ENCODE data around the gene ADSL.
"Not testable (repeated sequence)": the region's sequence is repeated elsewhere in the genome, so short reads cannot be mapped to it uniquely, and the experiment has no call there.

The ADSL gene

DNA sequence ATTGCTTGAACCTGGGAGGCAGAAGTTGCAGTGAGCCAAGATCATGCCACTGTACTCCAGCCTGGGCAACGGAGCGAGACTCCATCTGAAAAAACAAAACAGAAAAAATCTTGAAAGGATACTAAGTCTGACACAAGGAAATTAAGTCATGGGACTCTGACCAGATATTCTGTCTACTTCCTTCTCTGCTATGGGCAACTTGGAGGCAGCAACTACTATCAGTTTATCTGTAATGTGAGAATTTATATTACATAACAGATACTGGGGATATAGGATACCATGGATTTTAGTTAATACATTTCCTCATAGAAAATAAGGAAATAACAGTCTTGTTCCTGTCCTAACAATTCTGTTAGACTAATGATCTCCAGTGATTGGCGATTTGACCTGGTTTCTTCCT, 22.5 kb downstream of the ADSL start:
- DNase-seq (ENCODE audit: low read depth, low spot score): no peak

DNA sequence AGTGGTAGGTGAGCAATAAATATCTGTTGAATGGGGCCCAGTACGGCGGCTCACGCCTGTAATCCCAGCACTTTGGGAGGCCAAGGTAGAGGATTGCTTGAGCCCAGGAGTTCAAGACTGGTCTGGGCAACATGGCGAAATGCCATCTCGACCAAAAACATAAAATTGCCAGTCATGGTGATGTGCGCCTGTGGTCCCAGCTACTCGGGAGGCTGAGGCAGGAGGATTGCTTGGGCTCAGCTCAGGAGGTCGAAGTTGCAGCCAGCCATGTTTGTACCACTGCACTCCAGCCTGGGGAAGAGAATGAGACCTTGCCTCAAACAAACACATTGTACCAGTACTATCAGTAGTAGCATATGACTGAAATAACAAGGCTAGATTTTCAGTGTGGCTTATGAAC, 28.3 kb downstream of the ADSL start:
- DNase-seq (ENCODE audit: low read depth, low spot score): no peak

DNA sequence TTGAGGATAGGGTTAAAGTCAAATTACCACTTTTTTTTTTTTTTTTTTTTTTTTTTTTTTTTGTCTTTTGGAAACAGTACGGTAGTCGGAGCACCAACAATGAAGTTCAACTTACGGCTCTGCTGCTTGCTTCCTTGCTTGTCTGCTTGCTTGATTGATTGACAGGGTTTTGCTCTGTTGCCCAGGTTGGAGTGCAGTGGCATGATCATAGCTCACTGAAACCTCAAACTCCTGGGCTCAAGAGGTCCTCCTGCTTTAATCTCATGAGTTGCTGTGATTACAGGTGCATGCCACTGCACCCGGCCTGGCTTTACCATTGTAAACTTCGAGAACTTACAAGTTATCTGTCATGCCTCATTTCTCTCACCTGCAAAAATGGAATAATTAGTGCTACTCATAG, 29.8 kb downstream of the ADSL start:
- DNase-seq (ENCODE audit: low read depth, low spot score): no peak

DNA sequence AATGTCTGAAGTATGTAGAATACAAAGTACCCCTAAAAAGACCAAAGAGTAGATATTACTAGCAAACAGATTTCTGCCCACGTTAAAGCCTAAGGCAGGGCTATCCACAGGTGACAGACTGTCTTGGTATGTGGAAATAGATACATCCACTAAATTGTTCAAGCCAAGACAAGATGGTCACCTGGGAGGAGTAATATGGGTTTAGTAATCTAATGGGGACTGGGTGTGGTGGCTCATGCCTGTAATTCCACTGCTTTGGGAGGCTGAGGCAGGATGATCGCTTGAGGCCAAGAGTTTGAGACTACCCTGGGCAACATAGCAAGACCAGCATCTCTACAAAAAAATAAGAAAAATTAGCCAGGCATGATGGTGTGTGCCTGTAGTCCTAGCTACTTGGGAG, 31.6 kb downstream of the ADSL start:
- DNase-seq (ENCODE audit: low read depth, low spot score): no peak

DNA sequence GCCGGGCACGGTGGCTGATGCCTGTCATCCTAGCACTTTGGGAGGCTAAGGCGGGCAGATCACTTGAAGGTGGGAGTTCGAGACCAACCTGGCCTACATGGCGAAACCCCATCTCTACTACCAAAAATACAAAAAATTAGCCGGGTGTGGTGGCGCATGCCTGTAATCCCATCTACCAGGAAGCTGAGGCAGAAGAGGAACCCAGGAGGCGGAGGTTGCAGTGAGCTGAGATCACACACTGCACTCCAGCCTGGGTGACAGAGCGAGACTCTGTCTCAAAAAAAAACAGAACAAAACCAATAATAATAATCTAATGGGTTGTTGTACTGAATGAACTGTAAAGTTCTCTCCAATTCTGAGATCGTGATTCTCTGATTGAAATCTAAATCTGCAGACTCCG, 32.1 kb downstream of the ADSL start:
- not testable (repeated sequence) for DNase-seq (ENCODE audit: low read depth, low spot score)

DNA sequence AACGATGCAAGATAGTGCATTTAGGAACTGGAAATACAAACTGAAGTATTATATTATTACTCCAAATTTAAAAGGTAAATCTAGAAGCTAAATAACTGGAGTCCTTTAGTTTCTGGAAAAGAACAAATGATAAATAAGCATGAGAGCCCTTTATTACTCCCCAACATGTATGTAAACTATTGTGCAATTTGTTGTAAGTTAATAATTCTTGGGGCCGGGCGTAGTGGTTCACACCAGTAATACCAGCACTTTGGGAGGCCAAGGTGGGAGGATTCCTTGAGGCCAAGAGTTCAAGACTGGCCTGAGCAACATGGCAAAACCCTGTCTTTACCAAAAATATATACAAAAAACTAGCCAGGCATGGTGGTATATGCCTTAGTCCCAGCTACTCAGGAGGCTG, 35.2 kb downstream of the ADSL start:
- DNase-seq (ENCODE audit: low read depth, low spot score): no peak

DNA sequence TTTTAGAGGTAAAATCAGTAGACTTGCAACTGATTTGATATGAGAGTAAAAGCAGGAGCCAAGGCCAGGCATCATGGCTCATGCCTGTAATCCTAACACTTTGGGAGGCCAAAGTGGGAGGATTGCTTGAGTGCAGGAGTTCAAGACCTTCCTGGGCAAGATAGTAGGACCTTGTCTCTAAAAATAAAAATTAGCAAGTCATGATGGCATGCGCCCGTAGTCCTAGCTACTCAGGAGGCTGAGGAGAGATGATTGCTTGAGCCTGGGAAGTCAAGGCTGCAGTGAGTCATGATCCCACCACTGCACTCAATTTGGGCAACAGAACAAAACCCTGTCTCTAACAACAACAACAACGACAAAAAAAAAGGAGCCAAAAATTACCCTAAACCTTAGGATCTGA, 37.6 kb downstream of the ADSL start:
- DNase-seq (ENCODE audit: low read depth, low spot score): no peak

DNA sequence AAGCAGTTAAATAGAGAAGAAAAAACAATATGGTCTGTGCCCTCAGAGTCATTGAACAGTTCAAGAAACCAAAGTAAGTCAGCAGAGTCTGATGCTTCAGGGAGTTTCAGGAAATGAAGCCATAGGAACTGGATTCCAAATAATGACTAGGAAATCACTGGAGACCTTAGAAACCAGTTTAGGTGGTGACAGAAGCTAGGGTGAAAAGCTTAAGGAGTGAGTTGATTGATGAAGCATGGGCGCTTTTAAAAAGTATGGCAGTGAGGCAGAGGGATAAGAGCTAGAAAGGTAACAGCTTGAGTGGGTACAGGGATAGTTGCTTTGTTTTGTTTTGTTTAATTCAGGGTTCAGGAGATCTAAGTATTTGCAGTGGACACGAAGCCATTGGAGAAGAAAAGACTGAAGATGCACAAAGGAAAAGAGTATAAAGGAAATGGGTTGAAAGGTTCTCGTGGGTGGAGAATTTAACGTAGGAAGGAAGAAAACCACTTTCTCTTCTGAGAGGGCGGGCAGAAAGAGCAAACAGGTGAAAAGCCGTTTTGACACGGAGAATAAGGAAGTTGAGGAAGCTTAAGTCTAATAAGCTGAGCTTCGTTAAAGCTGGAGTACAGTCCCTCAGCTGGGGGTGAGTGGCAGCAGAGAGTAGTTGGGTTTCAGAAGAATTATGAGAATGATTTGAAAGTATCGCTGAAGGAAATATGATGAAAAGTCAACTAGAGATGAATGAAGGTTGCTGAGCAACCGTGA, 38.9 kb downstream of the ADSL start:
- DNase-seq (ENCODE audit: low read depth, low spot score): no peak

DNA sequence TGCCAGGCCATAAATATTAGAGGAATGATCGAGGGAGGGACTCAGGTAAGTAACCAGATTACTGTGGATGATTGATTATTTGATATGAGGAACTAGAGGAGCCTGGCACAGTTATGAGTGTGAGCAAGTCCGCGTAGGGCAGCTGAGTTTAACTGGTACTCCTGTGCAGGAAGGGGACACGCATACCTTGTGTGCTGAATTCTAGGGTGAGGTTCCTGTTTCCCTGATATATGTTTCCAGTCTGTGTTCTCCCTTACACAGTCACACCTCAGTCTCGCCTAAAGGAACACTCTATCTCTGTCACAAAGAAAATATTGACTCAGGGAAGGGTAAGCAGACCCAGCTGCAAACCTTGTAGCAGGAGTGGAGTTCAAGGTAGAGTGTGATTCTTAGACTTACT, 41.4 kb downstream of the ADSL start:
- no peak for DNase-seq (ENCODE audit: low read depth, low spot score)

DNA sequence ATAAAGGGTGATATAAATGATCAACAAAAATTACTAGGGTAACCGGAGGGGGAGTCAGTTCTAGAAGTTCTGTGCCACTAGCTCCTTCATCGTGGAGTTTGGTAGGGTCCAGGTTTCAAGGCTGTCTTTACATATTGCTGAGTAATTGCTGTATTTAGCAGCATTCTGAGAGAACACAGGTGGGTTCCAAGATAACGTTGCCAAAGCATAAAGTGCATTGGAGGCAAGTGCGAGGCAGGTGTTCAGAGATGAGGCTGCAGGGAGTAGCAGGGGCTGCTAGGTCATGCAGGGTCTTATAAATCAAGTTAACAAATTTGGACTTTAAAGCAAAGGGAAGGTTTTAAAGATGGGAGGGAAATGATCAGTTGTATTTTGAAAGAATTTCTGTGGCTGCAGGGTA, 41.9 kb downstream of the ADSL start:
- DNase-seq (ENCODE audit: low read depth, low spot score): no peak

DNA sequence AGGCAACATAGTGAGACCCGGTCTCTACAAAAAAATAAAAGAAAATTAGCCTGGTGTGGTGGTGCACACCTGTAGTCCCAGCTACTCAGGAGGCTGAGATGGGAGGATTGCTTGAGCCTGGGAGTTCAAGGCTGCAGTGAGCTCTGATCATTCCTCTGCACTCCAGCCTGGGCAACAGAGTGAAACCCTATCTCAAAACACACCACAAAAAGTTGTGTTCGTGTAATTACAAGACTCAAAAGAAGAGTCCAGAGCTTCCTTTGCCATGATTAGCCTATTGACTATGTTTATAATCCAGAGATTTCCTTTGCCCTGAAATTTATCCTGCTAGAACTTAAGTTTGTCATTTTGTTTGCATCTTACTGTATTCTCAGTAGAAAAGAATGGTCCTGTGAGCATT, 45.1 kb downstream of the ADSL start:
- no peak for DNase-seq (ENCODE audit: low read depth, low spot score)

DNA sequence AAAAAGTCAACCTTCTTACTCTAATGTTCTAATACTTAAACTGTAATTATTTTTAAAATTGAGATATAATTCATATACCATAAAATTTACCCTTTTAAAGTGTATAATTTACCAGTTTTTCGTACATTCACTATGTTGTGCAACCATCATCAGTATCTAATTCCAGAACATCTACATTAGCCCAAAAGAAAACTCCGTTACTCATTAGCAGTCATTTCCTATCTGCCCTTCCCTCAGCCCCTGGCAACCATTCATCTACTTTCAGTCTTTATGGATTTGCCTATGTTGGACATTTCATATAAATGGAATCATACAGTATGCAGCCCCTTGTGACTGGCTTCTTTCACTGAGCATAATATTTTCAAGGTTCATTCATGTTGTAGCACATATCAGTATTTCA, 46.3 kb downstream of the ADSL start:
- no peak for DNase-seq (ENCODE audit: low read depth, low spot score)

DNA sequence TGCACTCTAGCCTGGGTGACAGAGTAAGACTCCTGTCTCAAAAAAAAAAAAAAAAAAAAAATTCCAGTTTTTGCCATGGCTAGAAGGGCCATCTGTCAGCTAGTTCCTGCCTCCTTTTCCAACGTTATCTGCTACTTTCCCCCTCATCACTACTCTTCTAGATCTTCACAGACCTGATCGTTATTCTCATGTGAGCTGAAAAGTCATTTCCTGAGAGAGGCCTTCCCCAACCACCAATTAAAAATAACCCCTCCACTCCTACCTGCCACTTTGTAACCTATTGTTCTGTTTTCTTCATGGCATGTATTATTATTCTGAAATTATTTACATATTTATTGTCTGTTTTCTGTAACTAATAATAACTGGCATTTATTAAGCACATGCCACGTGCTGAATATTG, 48.3 kb downstream of the ADSL start:
- no peak for DNase-seq (ENCODE audit: low read depth, low spot score)

DNA sequence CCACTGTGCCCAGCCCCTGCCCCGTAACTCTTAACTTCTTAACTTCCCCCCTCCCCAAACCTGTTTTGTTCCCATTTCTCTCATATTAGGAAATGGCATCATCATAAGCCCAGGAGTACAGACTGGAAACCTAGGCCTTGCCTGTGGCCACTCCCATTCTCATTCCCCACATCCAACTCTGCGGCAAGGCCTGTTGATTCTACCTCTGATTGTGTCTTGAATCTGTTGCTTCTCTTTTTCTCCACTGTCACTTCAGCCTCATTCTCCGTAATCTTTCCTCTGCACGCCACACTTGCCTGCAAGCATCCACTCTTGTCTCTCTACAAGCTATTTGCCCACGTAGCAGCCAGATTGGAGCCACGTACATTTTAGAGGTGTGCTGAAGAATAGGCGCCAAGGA, 49.3 kb downstream of the ADSL start:
- DNase-seq (ENCODE audit: low read depth, low spot score): no peak

DNA sequence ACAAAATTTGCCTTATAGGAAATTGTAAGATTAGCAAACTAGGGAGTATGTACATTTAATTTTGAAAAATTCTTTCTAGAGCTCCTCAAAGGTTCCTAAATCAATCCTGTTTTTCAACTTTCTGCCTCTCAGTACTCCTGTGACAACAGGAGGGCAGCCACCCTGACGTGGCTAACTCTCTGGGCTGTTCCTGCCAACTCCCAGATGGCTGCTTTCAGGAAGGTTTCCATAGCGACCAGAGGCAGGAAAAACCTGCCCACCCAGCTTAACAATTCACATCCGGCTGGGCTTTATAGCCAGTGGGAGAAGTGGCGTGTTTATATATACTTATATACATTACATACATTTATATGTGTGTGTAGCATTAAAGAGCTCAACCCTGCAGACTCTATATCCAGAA, 50.6 kb downstream of the ADSL start:
- DNase-seq (ENCODE audit: low read depth, low spot score): no peak

DNA sequence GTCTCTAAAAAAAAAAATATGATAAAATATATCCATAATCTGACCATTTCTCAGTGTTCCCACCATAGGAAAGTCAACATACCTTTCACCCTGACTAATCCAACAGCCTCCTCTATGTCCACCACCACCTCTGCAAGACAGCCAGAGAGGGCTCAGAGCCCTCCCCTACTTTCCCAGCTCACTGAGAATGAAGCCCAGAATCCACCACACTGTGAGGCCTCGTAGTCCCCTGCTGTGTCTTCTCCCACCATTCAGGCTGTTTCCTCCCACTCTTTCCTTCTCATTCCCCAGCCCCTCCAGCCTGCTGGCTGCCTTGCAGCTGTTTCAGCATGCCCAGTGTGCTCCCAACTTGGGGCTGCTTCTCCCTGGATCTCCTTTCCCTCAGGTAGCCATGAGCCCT, 51.1 kb downstream of the ADSL start:
- no peak for DNase-seq (ENCODE audit: low read depth, low spot score)

DNA sequence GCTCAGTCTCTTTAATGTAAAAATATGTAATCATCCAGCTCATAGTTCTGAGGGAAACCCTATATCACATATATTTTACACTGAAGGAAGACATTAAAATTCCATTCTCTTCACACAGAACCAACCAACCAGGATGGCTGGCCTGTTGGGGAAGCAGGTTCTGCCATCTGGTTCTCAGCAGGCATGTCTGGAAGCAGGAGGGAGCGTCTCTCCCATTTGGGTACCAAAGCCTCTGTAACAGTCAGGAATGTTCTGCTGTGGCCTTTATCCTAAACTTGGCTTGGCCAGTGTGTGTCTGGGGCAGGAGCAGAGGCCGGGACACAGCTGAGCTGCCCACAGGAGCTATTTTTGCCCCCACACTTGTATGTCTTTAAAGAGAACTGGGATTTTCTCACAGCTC, 53.3 kb downstream of the ADSL start:
- DNase-seq (ENCODE audit: low read depth, low spot score): no peak

DNA sequence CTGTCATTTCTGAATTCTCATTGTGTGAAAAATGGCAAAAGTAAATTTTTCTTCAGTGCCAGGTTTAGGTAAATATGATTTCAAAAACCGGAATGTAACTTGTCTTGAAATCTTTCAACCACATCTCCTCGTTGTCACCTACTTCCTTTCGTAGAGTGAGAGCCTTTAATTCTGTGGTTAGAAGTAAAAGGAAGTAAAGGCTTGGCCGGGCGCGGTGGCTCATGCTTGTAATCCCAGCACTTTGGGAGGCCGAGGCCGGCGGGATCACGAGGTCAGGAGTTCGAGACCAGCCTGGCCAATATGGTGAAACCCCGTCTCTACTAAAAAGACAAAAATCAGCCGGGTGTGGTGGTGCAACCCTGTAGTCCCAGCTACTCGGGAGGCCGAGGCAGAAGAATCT, 53.9 kb downstream of the ADSL start:
- no peak for DNase-seq (ENCODE audit: low read depth, low spot score)

DNA sequence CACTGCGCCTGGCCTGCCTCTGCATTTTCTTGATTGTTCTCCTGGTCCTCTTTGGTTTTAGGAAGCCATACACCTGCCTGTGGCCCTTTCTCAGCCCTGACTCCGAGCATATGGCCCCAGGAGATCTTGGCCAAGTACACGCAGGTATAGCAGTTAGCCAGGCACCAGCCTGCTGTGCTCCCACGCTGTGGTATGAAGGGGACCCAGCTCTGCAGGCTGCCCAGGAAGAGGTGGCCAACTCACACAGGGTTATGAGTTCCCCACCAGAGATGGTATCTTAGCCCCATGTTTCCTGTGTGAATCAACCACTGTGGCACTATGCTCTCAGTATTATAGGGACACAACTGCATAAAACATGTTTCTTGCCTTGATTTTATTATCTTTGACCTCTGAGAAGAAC, 55.2 kb downstream of the ADSL start:
- no peak for DNase-seq (ENCODE audit: low read depth, low spot score)

DNA sequence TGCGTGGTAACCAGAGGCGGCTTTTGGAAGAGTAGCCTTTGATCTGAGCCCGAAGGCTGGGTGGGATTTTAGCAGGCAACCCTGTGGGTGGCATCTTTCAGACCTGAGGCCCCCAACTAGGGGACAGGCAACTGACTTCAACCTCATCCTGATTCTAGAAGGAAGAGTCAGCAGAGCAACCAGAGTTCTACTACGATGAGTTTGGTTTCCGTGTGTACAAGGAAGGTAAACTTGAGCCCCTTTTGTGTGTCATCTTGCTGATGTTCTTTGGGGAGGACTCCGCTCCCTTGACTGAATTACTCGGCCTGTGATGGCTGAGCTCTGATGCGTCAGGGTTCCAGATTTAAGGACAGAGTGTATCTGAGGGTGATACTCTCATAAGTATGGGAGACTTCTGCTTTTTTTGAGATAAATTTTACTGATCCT, 55.7 kb downstream of the ADSL start:
- no peak for DNase-seq (ENCODE audit: low read depth, low spot score)

DNA sequence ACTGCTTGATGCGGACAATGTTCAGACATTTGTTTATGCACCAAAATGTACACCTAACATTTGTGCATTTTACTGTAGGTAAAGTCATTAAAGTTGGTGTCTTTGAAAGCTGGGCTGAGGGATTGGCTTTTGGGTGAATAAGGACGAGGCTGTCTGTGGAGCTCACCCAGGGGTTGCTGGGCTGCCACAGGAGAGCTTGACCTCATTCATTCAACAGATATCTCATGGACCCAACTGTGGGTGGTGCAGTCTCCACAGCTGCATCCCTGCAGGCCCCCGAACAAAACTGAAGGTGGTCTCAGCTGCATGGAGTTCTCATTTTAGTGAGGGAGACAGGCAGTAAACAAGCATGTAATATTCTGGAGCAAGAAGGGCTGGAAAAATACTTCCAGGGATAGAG, 56.8 kb downstream of the ADSL start:
- no peak for DNase-seq (ENCODE audit: low read depth, low spot score)

DNA sequence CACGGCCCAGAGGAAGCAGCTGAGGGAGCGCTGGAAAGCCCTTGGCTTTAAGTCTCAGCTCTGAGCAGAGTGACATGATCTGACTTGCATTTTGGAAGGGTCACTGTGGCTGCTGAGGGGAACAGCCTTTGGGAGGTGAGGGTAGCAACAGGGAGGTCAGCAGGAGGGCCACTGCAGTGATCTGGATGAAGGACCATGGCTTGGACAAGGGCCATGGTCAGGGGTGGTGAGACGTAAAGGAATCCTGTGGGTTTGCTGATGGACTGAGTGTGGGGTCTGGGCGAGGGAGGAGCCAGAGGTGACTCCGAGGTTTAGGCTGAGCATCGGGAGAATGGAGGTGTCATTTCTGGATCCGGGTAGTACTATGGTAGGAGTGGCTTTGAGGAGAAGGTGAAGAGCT, 57.4 kb downstream of the ADSL start:
- DNase-seq (ENCODE audit: low read depth, low spot score): no peak

DNA sequence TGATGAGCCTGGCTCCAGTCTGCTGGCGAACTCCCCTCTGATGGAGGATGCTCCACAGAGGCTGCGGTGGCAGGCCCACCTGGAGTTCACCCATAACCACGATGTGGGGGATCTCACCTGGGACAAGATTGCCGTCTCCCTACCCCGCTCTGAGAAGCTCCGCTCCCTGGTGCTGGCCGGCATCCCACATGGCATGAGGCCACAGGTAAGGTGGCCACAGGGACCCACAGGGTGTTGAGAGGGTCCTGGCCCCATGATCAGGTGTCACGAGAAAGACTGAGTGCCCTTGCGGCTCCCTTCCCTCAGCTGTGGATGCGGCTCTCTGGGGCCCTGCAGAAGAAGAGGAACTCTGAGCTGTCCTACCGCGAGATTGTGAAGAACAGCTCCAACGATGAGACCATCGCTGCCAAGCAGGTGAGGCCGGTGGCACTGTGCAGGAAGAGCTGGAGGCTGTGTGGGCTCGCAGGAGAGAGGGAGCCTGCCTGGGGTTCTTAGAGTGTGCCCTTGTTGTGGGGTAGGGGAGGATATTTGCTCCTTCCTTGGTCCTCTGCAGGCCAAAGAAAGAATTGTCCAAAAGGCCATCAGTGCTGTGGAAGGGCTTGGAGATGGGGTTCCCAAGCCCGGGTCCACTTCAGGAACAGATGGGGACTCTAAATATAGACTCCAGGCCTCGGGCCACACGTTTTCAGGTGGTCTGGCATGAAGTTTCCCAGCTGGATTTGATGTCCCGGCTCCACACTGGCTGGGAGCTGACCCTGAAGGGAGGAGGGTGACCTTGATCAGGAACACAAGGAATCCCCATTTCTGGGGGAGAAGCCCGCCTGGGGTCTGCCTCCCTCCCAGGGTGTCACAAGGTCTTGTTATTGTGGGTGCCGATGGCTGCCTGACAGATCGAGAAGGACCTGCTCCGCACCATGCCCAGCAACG, 58.2 kb downstream of the ADSL start:
- no peak for DNase-seq (ENCODE audit: low read depth, low spot score)

Measured in activated CD4-positive, CD25-positive, alpha-beta regulatory T cell treated with anti-CD3 and anti-CD28 coated beads, Interleukin-2, amount 50 U/mL, for 16 hours (primary cell).